NCI-H2029 (cell line): ENCODE results near the gene DAZAP1.
A peak's percentile ranks its signal among the peaks of the same experiment; 100 is the strongest.

ENCODE experiments used
- DNase-seq: peaks from one replicate; lab custom pipeline; 2025; lab: John Stamatoyannopoulos, UW

Gene DAZAP1

GRCh38 chr19:1377176-1377964 lies 30.0 kb upstream of the DAZAP1 start:
- no peak for DNase-seq

GRCh38 chr19:1377965-1378785 lies 29.2 kb upstream of the DAZAP1 start:
- no peak for DNase-seq

GRCh38 chr19:1379126-1379905 lies 28.1 kb upstream of the DAZAP1 start:
- no peak for DNase-seq

- no peak for DNase-seq
Measured at GRCh38 chr19:1379961-1380489, 27.4 kb upstream of the DAZAP1 start.

GRCh38 chr19:1382250-1382649 lies 25.1 kb upstream of the DAZAP1 start:
- no peak for DNase-seq

- DNase-seq = no peak
Measured at GRCh38 chr19:1383017-1383311, 24.4 kb upstream of the DAZAP1 start.

GRCh38 chr19:1383312-1384084 lies 23.9 kb upstream of the DAZAP1 start, which contains the start of gene NDUFS7:
Gene NDUFS7, plus strand, starts transcription at chr19:1383907. Its CDS starts 20 bp downstream, at chr19:1383927.
- peak; percentile 83 for DNase-seq

GRCh38 chr19:1384085-1384462 lies 23.3 kb upstream of the DAZAP1 start:
- no peak for DNase-seq

- no peak for DNase-seq
Measured at GRCh38 chr19:1384478-1385110, 22.8 kb upstream of the DAZAP1 start.

- DNase-seq = no peak
Measured at GRCh38 chr19:1385816-1386215, 21.6 kb upstream of the DAZAP1 start.

GRCh38 chr19:1386945-1387683 lies 20.3 kb upstream of the DAZAP1 start:
- DNase-seq = no peak

- no peak for DNase-seq
Measured at GRCh38 chr19:1387684-1388636, 19.4 kb upstream of the DAZAP1 start.

GRCh38 chr19:1388637-1389026 lies 18.8 kb upstream of the DAZAP1 start:
- no peak for DNase-seq

GRCh38 chr19:1389033-1389940 lies 18.1 kb upstream of the DAZAP1 start:
- DNase-seq = no peak

GRCh38 chr19:1390890-1391423 lies 16.4 kb upstream of the DAZAP1 start:
- no peak for DNase-seq

- DNase-seq = no peak
Measured at GRCh38 chr19:1392407-1392806, 15.0 kb upstream of the DAZAP1 start.

GRCh38 chr19:1392939-1393530 lies 14.4 kb upstream of the DAZAP1 start:
- DNase-seq = no peak
